IgD-negative memory B cell (primary cell): ENCODE results near the gene ERMARD. TPM values are rescaled to one million over a fixed set of nuclear protein-coding genes. Genes with fewer than 3 reads are reported as not detected.

Experiments used
- H3K27ac Mint-ChIP-seq, 3 donors: one replicate each; pipeline ENCODE4 v1.8.0; 2020 to 2022; ENCODE audit warnings: mild to moderate bottlenecking in 3 of 3, mixed read lengths in 3 of 3, moderate library complexity in 1 of 3
- H3K27me3 Mint-ChIP-seq: one replicate; pipeline ENCODE4 v1.8.0; 2021; ENCODE audit warnings: mixed read lengths
- H3K36me3 Mint-ChIP-seq: one replicate; pipeline ENCODE4 v1.8.0; 2020; ENCODE audit warnings: mild to moderate bottlenecking, mixed read lengths
- H3K4me1 Mint-ChIP-seq, 3 donors: one replicate each; pipeline ENCODE4 v1.8.0; 2020 to 2022; ENCODE audit warnings: mixed read lengths in 3 of 3, mild to moderate bottlenecking in 1 of 3
- H3K4me3 Mint-ChIP-seq, 4 donors: one replicate each; pipeline ENCODE4 v1.8.0; 2020 to 2022; ENCODE audit warnings: mild to moderate bottlenecking in 4 of 4, mixed read lengths in 4 of 4, moderate library complexity in 3 of 4
- H3K9me3 Mint-ChIP-seq, 3 donors: one replicate each; pipeline ENCODE4 v1.8.0; 2020 to 2021; ENCODE audit warnings: mixed read lengths in 3 of 3, mild to moderate bottlenecking in 1 of 3
- polyA plus RNA-seq: library from polyadenylated mRNA; unstranded; fragments of 300-500 nt; fragmentation: Illumina TruSeq; gene quantifications from one replicate; pipeline ENCODE4 v1.2.3, GENCODE V29; 2021

The ERMARD gene
- polyA plus RNA-seq, 1 donor from 2014 or later: 9.0 TPM

- Mint-ChIP-seq H3K27me3 (peaks cover 4% of the 10 kb centered on the region), H3K27ac (no peak overlapping the region), H3K4me1 (no peaks in the 10 kb centered on the region), H3K9me3 (no peaks in the 10 kb centered on the region), H3K4me3 (no peak overlapping the region), H3K36me3 (peaks cover 19% of the 10 kb centered on the region)
Observed at GRCh38 chr6:169784821-169785340, 33.5 kb downstream of the ERMARD start.

GRCh38 chr6:169785566-169785965 lies 34.1 kb downstream of the ERMARD start:
- Mint-ChIP-seq H3K4me3 (no peak overlapping the region), H3K9me3 (no peaks in the 10 kb centered on the region), H3K4me1 (peaks cover 2 to 5% (median 4%) of the 10 kb centered on the region in 3 donors), H3K27me3 (peaks cover 10% of the 10 kb centered on the region), H3K27ac (no peak overlapping the region), H3K36me3 (peaks cover 15% of the 10 kb centered on the region)

GRCh38 chr6:169786349-169786748 lies 34.9 kb downstream of the ERMARD start:
- no peaks in the 10 kb centered on the region for H3K9me3 Mint-ChIP-seq
- H3K36me3 Mint-ChIP-seq: peaks cover 12% of the 10 kb centered on the region
- peaks cover 13% of the 10 kb centered on the region for H3K27me3 Mint-ChIP-seq
- peaks cover 2 to 7% (median 5%) of the 10 kb centered on the region in 3 donors for H3K4me1 Mint-ChIP-seq
- no peak overlapping the region for H3K27ac Mint-ChIP-seq
- H3K4me3 Mint-ChIP-seq: no peak overlapping the region

DNA sequence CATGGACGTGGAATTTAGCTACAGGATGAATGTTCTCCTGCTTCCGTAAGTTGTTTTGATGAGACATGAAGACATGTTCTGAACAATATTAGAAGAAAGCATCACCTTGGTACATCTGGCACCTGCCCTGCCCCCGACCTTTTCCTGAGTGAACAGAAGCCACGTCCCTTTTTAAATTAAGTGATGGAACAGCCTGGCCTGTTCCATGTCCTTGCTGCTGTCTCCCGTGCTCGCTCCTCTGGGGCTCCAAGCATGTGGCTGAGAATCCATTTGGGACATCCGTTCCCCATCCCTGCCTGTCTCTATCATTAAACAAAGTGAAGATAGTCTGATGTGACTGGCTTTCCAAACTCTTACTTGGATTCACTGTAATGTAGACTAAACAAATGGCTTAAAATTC lies 36.4 kb downstream of the ERMARD start:
- H3K36me3 Mint-ChIP-seq: peaks cover 10% of the 10 kb centered on the region
- no peak overlapping the region for H3K27ac Mint-ChIP-seq
- H3K27me3 Mint-ChIP-seq: peaks cover 16% of the 10 kb centered on the region
- no peak overlapping the region for H3K4me3 Mint-ChIP-seq
- peaks cover 2 to 9% (median 5%) of the 10 kb centered on the region in 3 donors for H3K4me1 Mint-ChIP-seq
- no peaks in the 10 kb centered on the region for H3K9me3 Mint-ChIP-seq

- no peaks in the 10 kb centered on the region for H3K9me3 Mint-ChIP-seq
- H3K4me1 Mint-ChIP-seq: peaks cover 2 to 9% (median 5%) of the 10 kb centered on the region in 3 donors
- H3K27me3 Mint-ChIP-seq: peaks cover 23% of the 10 kb centered on the region
- peaks cover 4% of the 10 kb centered on the region for H3K36me3 Mint-ChIP-seq
- H3K27ac Mint-ChIP-seq: peak overlapping the region in 1 of 3 donors; percentile 57
- peak overlapping the region in 3 of 4 donors; percentile 21 to 54 (median 22) for H3K4me3 Mint-ChIP-seq
Observed at GRCh38 chr6:169788809-169789145, 37.4 kb downstream of the ERMARD start.

GRCh38 chr6:169789146-169789943 lies 37.9 kb downstream of the ERMARD start:
- Mint-ChIP-seq H3K4me1 (peaks cover 2 to 9% (median 5%) of the 10 kb centered on the region in 3 donors), H3K9me3 (no peaks in the 10 kb centered on the region), H3K27me3 (peaks cover 25% of the 10 kb centered on the region), H3K4me3 (peak overlapping the region; percentile 80 to 95 (median 90)), H3K36me3 (peaks cover 1% of the 10 kb centered on the region), H3K27ac (peak overlapping the region in 1 of 3 donors; percentile 82)

DNA sequence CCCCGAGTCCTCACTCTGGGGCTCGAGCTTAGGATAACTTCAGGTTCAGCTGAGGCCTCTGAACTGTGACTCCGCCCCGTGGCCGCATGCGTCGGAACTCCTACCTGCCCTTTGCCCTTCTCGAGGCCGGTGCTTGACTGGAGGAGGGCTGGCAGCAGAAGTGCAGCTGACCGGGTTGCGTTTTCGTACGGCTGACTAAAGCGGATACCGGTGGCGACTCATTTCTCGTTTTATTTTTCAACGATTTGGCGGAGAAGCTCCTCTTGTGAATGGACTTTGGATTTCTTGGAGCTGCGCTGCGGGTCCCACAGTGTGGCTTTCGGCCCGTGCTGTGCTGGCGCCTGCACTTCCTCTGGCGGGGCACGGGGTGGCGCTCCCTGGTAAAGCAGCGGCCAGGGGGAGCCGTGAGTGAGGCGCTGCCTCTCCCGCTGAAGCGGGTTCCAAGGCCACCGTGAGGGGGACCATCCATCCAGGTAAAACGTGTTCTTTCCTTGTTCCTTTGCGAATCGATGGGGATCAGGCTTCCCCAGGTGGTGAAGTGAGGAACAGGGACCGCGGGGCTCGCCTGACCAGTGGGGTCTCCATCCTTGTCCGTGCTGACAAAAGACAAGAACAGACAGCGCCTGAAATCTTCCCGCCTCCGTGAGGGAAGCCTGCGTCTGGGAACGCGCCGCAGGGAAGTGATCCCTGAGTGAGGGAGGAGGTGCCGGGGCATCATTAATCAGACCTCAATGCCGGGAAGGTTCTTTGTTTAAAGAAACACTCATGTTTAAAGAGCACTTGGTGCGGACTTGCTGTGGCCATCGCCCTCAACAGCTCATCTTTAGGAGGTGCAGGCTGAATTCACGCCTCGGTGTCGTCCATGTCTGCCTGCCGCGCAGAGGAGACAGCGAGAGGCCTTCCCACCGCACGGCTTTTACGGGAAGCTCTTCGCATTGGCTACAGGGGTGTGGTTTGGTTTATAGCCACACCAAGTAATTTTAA lies 38.8 kb downstream of the ERMARD start:
- Mint-ChIP-seq H3K36me3 (peaks cover 1% of the 10 kb centered on the region), H3K4me3 (peak overlapping the region; percentile 80 to 95 (median 90)), H3K27me3 (peaks cover 29% of the 10 kb centered on the region), H3K27ac (peak overlapping the region; percentile 46 to 82 (median 77)), H3K9me3 (no peaks in the 10 kb centered on the region), H3K4me1 (peaks cover 2 to 9% (median 5%) of the 10 kb centered on the region in 3 donors)

DNA sequence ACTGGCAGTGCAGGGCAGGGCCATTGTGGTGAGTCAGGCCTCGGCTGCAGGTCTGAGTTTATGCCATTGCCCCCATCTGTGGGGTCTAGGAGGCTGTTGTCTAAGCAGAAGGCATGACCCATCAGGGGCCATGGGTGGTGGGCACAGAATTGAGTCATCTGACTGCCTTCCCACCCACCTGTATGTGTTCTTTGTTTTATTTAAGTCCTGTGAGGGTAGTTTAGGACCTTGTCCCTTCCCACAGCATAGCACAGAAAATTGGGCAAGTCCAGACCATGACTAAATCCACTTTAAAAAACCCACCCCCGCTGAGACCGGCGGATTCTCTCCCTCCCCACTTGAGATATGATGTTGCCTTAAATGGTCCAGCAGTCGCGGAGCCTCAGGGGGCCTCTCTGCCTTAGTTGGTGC lies 40.3 kb downstream of the ERMARD start:
- H3K36me3 Mint-ChIP-seq: peaks cover 1% of the 10 kb centered on the region
- peaks cover 2 to 9% (median 5%) of the 10 kb centered on the region in 3 donors for H3K4me1 Mint-ChIP-seq
- peaks cover 0 to 2% (median 0%) of the 10 kb centered on the region in 3 donors for H3K9me3 Mint-ChIP-seq
- no peak overlapping the region for H3K27ac Mint-ChIP-seq
- peak overlapping the region in 1 of 4 donors; percentile 18 for H3K4me3 Mint-ChIP-seq
- H3K27me3 Mint-ChIP-seq: peaks cover 30% of the 10 kb centered on the region

DNA sequence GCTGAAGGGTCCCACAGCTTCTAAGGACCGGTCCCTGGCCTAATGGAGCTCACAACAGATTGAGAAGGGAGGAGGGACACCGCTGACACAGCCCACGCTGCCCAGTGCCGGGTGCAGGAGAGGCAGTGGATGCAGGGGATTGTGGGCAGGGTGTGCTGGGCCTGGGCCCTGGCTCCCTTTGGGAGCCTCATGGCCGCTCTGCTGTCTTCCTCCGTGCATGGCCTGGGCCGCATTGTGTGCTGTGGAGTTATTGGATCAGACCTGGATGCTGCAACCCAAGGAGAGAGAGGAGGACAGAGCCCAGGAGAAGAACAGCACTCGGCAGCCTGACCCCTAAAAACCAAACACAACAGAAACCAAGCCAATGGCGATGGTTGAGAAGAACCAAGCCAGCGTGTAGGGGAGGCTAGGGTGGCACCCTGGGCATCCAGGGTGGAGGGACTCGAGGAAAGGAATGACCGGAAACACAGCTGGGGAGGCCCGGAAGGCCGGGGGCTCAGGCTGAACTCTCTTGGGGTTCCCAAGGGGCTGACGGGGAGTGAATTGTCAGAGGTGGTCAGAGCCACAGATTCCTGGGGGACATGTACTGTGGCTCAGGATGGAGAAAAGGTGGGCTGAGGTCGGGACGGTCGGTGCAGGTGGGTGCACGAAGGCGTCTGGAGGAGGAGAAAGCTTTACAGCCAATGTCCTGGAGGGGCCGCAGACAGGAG lies 41.0 kb downstream of the ERMARD start:
- peak overlapping the region in 1 of 3 donors; percentile 52 for H3K27ac Mint-ChIP-seq
- H3K36me3 Mint-ChIP-seq: peaks cover 1% of the 10 kb centered on the region
- peaks cover 0 to 2% (median 0%) of the 10 kb centered on the region in 3 donors for H3K9me3 Mint-ChIP-seq
- peaks cover 2 to 9% (median 5%) of the 10 kb centered on the region in 3 donors for H3K4me1 Mint-ChIP-seq
- peaks cover 30% of the 10 kb centered on the region for H3K27me3 Mint-ChIP-seq
- H3K4me3 Mint-ChIP-seq: no peak overlapping the region

DNA sequence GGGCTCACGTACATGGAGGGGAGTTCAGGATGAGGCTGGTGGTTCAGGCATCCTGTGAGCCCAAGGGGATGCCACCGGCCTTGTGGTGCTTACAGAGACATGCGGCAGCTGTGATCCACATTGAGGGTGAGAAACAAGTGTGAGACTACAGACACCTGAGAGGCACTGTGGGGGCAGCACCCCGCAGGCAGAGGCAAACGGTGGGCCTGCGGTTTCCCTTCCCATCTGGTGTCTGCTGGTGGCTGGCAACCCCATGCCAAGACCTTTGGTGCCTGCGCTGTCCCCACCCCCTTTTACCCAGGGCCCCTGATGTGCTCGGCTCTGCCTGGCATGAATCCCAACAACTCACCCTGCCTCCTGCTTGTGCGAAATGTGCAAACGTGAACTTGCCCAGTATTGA lies 42.0 kb downstream of the ERMARD start:
- H3K9me3 Mint-ChIP-seq: peaks cover 0 to 2% (median 0%) of the 10 kb centered on the region in 3 donors
- H3K36me3 Mint-ChIP-seq: peaks cover 1% of the 10 kb centered on the region
- H3K27ac Mint-ChIP-seq: no peak overlapping the region
- peaks cover 2 to 9% (median 5%) of the 10 kb centered on the region in 3 donors for H3K4me1 Mint-ChIP-seq
- H3K27me3 Mint-ChIP-seq: peaks cover 30% of the 10 kb centered on the region
- H3K4me3 Mint-ChIP-seq: peak overlapping the region in 1 of 4 donors; percentile 51

GRCh38 chr6:169794317-169795055 lies 43.1 kb downstream of the ERMARD start:
- peaks cover 29% of the 10 kb centered on the region for H3K27me3 Mint-ChIP-seq
- peaks cover 2 to 9% (median 5%) of the 10 kb centered on the region in 3 donors for H3K4me1 Mint-ChIP-seq
- H3K4me3 Mint-ChIP-seq: no peak overlapping the region
- no peak overlapping the region for H3K27ac Mint-ChIP-seq
- H3K9me3 Mint-ChIP-seq: peaks cover 0 to 2% (median 0%) of the 10 kb centered on the region in 3 donors
- peaks cover 1% of the 10 kb centered on the region for H3K36me3 Mint-ChIP-seq

GRCh38 chr6:169795196-169795595 lies 43.8 kb downstream of the ERMARD start:
- Mint-ChIP-seq H3K27me3 (peaks cover 27% of the 10 kb centered on the region), H3K27ac (no peak overlapping the region), H3K36me3 (peaks cover 1% of the 10 kb centered on the region), H3K4me3 (no peak overlapping the region), H3K4me1 (peaks cover 0 to 7% (median 5%) of the 10 kb centered on the region in 3 donors), H3K9me3 (peaks cover 0 to 2% (median 0%) of the 10 kb centered on the region in 3 donors)

GRCh38 chr6:169798764-169799473 lies 47.5 kb downstream of the ERMARD start:
- Mint-ChIP-seq H3K4me1 (peaks cover 7 to 12% (median 9%) of the 10 kb centered on the region in 3 donors), H3K27me3 (peaks cover 16% of the 10 kb centered on the region), H3K36me3 (no peaks in the 10 kb centered on the region), H3K27ac (no peak overlapping the region), H3K9me3 (peaks cover 0 to 2% (median 0%) of the 10 kb centered on the region in 3 donors), H3K4me3 (no peak overlapping the region)
